Osteoblast (primary cell): Measurements from ENCODE around the gene SNED1. TPM values are rescaled to one million over a fixed set of nuclear protein-coding genes. Genes with fewer than 3 reads are reported as not detected.

ENCODE experiments used
- DNase-seq: peaks from one replicate; pipeline ENCODE4 v3.0.0; 2011; ENCODE audit warnings: low spot score, mixed read lengths; ENCODE audit not compliant: insufficient read length; ENCODE audit errors: missing footprints
- H2AFZ ChIP-seq: 2 replicates; pipeline ENCODE4 v1.6.0; 2011; ENCODE audit warnings: mild to moderate bottlenecking, low read length
- H3K27ac ChIP-seq: 2 replicates; pipeline ENCODE4 v1.5.1; 2011; ENCODE audit warnings: mild to moderate bottlenecking, low read depth, low read length, moderate library complexity
- H3K27me3 ChIP-seq: 2 replicates; pipeline ENCODE4 v1.6.0; 2012; ENCODE audit warnings: mild to moderate bottlenecking, control low read depth, inconsistent platforms, low read length, moderate library complexity; ENCODE audit not compliant: insufficient read depth
- H3K36me3 ChIP-seq: 2 replicates; pipeline ENCODE4 v1.5.1; 2011; ENCODE audit warnings: mild to moderate bottlenecking, low read length, control low read depth, moderate library complexity; ENCODE audit not compliant: insufficient read depth
- H3K4me1 ChIP-seq: 2 replicates; pipeline ENCODE4 v1.5.1; 2011; ENCODE audit warnings: mild to moderate bottlenecking, low read length, control low read depth, moderate library complexity; ENCODE audit not compliant: insufficient read depth
- H3K4me2 ChIP-seq: 2 replicates; pipeline ENCODE4 v1.6.0; 2011; ENCODE audit warnings: mild to moderate bottlenecking, low read length; ENCODE audit not compliant: insufficient read depth
- H3K4me3 ChIP-seq: fragments of 200-600 bp; sonication (generic); 3 replicates; pipeline ENCODE4 v1.5.1; 2012; ENCODE audit warnings: mild to moderate bottlenecking, low read length, inconsistent platforms; ENCODE audit not compliant: insufficient read depth
- H3K79me2 ChIP-seq: 2 replicates; pipeline ENCODE4 v1.6.0; 2012; ENCODE audit warnings: mild to moderate bottlenecking, low read length, control low read depth, inconsistent platforms; ENCODE audit not compliant: insufficient read depth
- H3K9me3 ChIP-seq: 2 replicates; pipeline ENCODE4 v1.5.1; 2011; ENCODE audit warnings: low read depth, low read length, control low read depth
- H4K20me1 ChIP-seq: 2 replicates; pipeline ENCODE4 v1.6.0; 2012; ENCODE audit warnings: mild to moderate bottlenecking, low read length, control low read depth; ENCODE audit not compliant: insufficient read depth
- CTCF ChIP-seq: IDR thresholded peaks from 2 replicates; pipeline ENCODE4 v1.5.1; 2011; ENCODE audit warnings: mild to moderate bottlenecking, low read depth, low read length, moderate library complexity; ENCODE audit errors: extremely low read depth
- total RNA-seq: library from RNA; depleted of rRNA; stranded (reverse); fragments of >200 nt; gene quantifications from 2 replicates; pipeline ENCODE4 v1.2.3, GENCODE V29; 2012

SNED1 gene
- total RNA-seq, 1 donor = 94.8 TPM

- H3K4me1 ChIP-seq = peaks cover 5% of the 10 kb centered on the region
- H3K4me3 ChIP-seq = no peak overlapping the region
- H3K27me3 ChIP-seq = no peaks in the 10 kb centered on the region
- H3K27ac ChIP-seq = no peak overlapping the region
- H3K36me3 ChIP-seq = no peaks in the 10 kb centered on the region
- no peak for DNase-seq
- H3K79me2 ChIP-seq = no peaks in the 10 kb centered on the region
- H3K9me3 ChIP-seq = no peaks in the 10 kb centered on the region
- no peak overlapping the region for H2AFZ ChIP-seq
- TF ChIP-seq CTCF = no peak
- H4K20me1 ChIP-seq = no peaks in the 10 kb centered on the region
- no peak overlapping the region for H3K4me2 ChIP-seq
Measured at GRCh38 chr2:240981871-240982800, 16.3 kb upstream of the SNED1 start.

- H3K79me2 ChIP-seq = no peaks in the 10 kb centered on the region
- H4K20me1 ChIP-seq = no peaks in the 10 kb centered on the region
- no peak overlapping the region for H3K4me2 ChIP-seq
- H2AFZ ChIP-seq = no peak overlapping the region
- no peak for TF ChIP-seq CTCF
- peaks cover 12% of the 10 kb centered on the region for H3K4me1 ChIP-seq
- no peak for DNase-seq
- H3K4me3 ChIP-seq = no peak overlapping the region
- no peaks in the 10 kb centered on the region for H3K27me3 ChIP-seq
- H3K36me3 ChIP-seq = no peaks in the 10 kb centered on the region
- H3K27ac ChIP-seq = no peak overlapping the region
- H3K9me3 ChIP-seq = no peaks in the 10 kb centered on the region
Measured at GRCh38 chr2:240982821-240983281, 15.6 kb upstream of the SNED1 start.

- no peak for TF ChIP-seq CTCF
- no peaks in the 10 kb centered on the region for H4K20me1 ChIP-seq
- H3K4me2 ChIP-seq = no peak overlapping the region
- DNase-seq = no peak
- H3K27me3 ChIP-seq = no peaks in the 10 kb centered on the region
- peaks cover 6% of the 10 kb centered on the region for H3K9me3 ChIP-seq
- peaks cover 15% of the 10 kb centered on the region for H3K4me1 ChIP-seq
- H3K4me3 ChIP-seq = no peak overlapping the region
- H3K27ac ChIP-seq = no peak overlapping the region
- H2AFZ ChIP-seq = no peak overlapping the region
- H3K79me2 ChIP-seq = no peaks in the 10 kb centered on the region
- no peaks in the 10 kb centered on the region for H3K36me3 ChIP-seq
Measured at GRCh38 chr2:240983361-240983995, 14.9 kb upstream of the SNED1 start.

- H3K4me2 ChIP-seq = no peak overlapping the region
- H3K4me1 ChIP-seq = peaks cover 15% of the 10 kb centered on the region
- H3K27ac ChIP-seq = no peak overlapping the region
- peak; percentile 84 for DNase-seq
- peaks cover 8% of the 10 kb centered on the region for H3K9me3 ChIP-seq
- H3K79me2 ChIP-seq = no peaks in the 10 kb centered on the region
- H3K36me3 ChIP-seq = no peaks in the 10 kb centered on the region
- no peak overlapping the region for H2AFZ ChIP-seq
- H3K4me3 ChIP-seq = no peak overlapping the region
- H3K27me3 ChIP-seq = no peaks in the 10 kb centered on the region
- no peaks in the 10 kb centered on the region for H4K20me1 ChIP-seq
- TF ChIP-seq CTCF = no peak
Measured at GRCh38 chr2:240983996-240984498, 14.4 kb upstream of the SNED1 start.
